ENCODE data around the gene PCDHGA5.

GRCh38 chr5:141389153-141390042 is 25.4 kb downstream of the PCDHGA5 start:
- no peak for TF ChIP-seq POLR2A (IDR thresholded peaks at IDR 0.05)
- no peak for TF ChIP-seq CTCF (IDR thresholded peaks at IDR 0.05)
- TF ChIP-seq EP300 (IDR thresholded peaks at IDR 0.05; ENCODE audit: low read depth) = no peak

Data from transverse colon (tissue), 3 donors.